HEK293 (cell line): Measurements from ENCODE around the gene CAMKMT.

Experiments
- BCL11B ChIP-seq: fragments of 450-650 bp; formaldehyde crosslinking; IDR thresholded peaks from 2 replicates; pipeline ENCODE4 v1.5.1; 2016; ENCODE audit warnings: low read depth, missing biosample characterization, missing genetic modification characterization
- ELK4 ChIP-seq: IDR thresholded peaks from 2 replicates; pipeline ENCODE4 v1.6.1; 2011; ENCODE audit warnings: mild to moderate bottlenecking, low read depth, low read length, borderline replicate concordance
- FEZF1 ChIP-seq: fragments of 450-650 bp; formaldehyde crosslinking; IDR thresholded peaks from 2 replicates; pipeline ENCODE4 v1.5.1; 2016; ENCODE audit warnings: missing biosample characterization, missing genetic modification characterization
- GLI2 ChIP-seq: fragments of 450-650 bp; formaldehyde crosslinking; IDR thresholded peaks from 2 replicates; pipeline ENCODE4; 2017; ENCODE audit warnings: missing biosample characterization, missing genetic modification characterization, low read depth, borderline replicate concordance
- GLIS2 ChIP-seq: fragments of 450-650 bp; formaldehyde crosslinking; IDR thresholded peaks from 2 replicates; pipeline ENCODE4 v1.5.1; 2016; ENCODE audit warnings: missing biosample characterization, missing genetic modification characterization
- IKZF3 ChIP-seq: fragments of 450-650 bp; IDR thresholded peaks from 2 replicates; pipeline ENCODE4 v1.5.0; 2018; ENCODE audit warnings: missing biosample characterization, mild to moderate bottlenecking, missing genetic modification characterization, moderate library complexity
- INSM2 ChIP-seq: fragments of 450-650 bp; formaldehyde crosslinking; IDR thresholded peaks from 2 replicates; pipeline ENCODE4 v1.5.1; 2016; ENCODE audit warnings: missing biosample characterization, missing genetic modification characterization
- RBAK ChIP-seq: fragments of 450-650 bp; formaldehyde crosslinking; IDR thresholded peaks from 2 replicates; pipeline ENCODE4 v1.5.1; 2016; ENCODE audit warnings: missing biosample characterization, missing genetic modification characterization
- TCF7L2 ChIP-seq: IDR thresholded peaks from 2 replicates; pipeline ENCODE4 v1.6.1; 2011; ENCODE audit warnings: low read depth, mild to moderate bottlenecking, inconsistent platforms, low read length, moderate library complexity, borderline replicate concordance
- YY1 ChIP-seq: fragments of 450-650 bp; formaldehyde crosslinking; IDR thresholded peaks from 2 replicates; pipeline ENCODE4 v1.5.1; 2018; ENCODE audit warnings: missing biosample characterization, missing genetic modification characterization
- YY2 ChIP-seq: fragments of 450-650 bp; formaldehyde crosslinking; IDR thresholded peaks from 2 replicates; pipeline ENCODE4 v1.5.1; 2016; ENCODE audit warnings: missing biosample characterization, missing genetic modification characterization
- ZBTB8A ChIP-seq: fragments of 450-650 bp; formaldehyde crosslinking; IDR thresholded peaks from 2 replicates; pipeline ENCODE4 v1.5.1; 2016; ENCODE audit warnings: missing biosample characterization, missing genetic modification characterization
- ZFP3 ChIP-seq: fragments of 450-650 bp; formaldehyde crosslinking; IDR thresholded peaks from 2 replicates; pipeline ENCODE4 v1.5.1; 2016; ENCODE audit warnings: low read depth, missing biosample characterization, missing genetic modification characterization
- ZFP69B ChIP-seq: fragments of 450-650 bp; formaldehyde crosslinking; IDR thresholded peaks from 2 replicates; pipeline ENCODE4 v1.5.1; 2016; ENCODE audit warnings: missing biosample characterization, missing genetic modification characterization
- ZNF114 ChIP-seq: fragments of 450-650 bp; formaldehyde crosslinking; IDR thresholded peaks from 2 replicates; pipeline ENCODE4 v1.5.0; 2017; ENCODE audit warnings: missing biosample characterization, missing genetic modification characterization
- ZNF121 ChIP-seq: fragments of 450-650 bp; formaldehyde crosslinking; IDR thresholded peaks from 2 replicates; pipeline ENCODE4 v1.5.1; 2016; ENCODE audit warnings: missing biosample characterization, missing genetic modification characterization
- ZNF148 ChIP-seq: fragments of 450-650 bp; formaldehyde crosslinking; IDR thresholded peaks from 2 replicates; pipeline ENCODE4 v1.5.0; 2017; ENCODE audit warnings: missing biosample characterization, missing genetic modification characterization, borderline replicate concordance
- ZNF16 ChIP-seq: fragments of 450-650 bp; formaldehyde crosslinking; IDR thresholded peaks from 2 replicates; pipeline ENCODE4 v1.5.1; 2016; ENCODE audit warnings: low read depth, missing biosample characterization, missing genetic modification characterization
- ZNF394 ChIP-seq: fragments of 450-650 bp; formaldehyde crosslinking; IDR thresholded peaks from 2 replicates; pipeline ENCODE4 v1.5.1; 2016; ENCODE audit warnings: missing biosample characterization, missing genetic modification characterization, mild to moderate bottlenecking, moderate library complexity, borderline replicate concordance
- ZNF423 ChIP-seq: fragments of 450-650 bp; formaldehyde crosslinking; IDR thresholded peaks from 2 replicates; pipeline ENCODE4 v1.5.1; 2016; ENCODE audit warnings: missing biosample characterization, missing genetic modification characterization
- ZNF426 ChIP-seq: fragments of 450-650 bp; formaldehyde crosslinking; IDR thresholded peaks from 2 replicates; pipeline ENCODE4 v1.5.1; 2017; ENCODE audit warnings: missing biosample characterization, missing genetic modification characterization, mild to moderate bottlenecking, inconsistent platforms, moderate library complexity
- ZNF561 ChIP-seq: fragments of 450-650 bp; IDR thresholded peaks from 2 replicates; pipeline ENCODE4 v1.5.1; 2018; ENCODE audit warnings: missing biosample characterization, missing genetic modification characterization, borderline replicate concordance
- ZNF610 ChIP-seq: fragments of 450-650 bp; formaldehyde crosslinking; IDR thresholded peaks from 2 replicates; pipeline ENCODE4 v1.5.1; 2016; ENCODE audit warnings: missing biosample characterization, missing genetic modification characterization, borderline replicate concordance
- ZNF621 ChIP-seq: fragments of 450-650 bp; formaldehyde crosslinking; IDR thresholded peaks from 2 replicates; pipeline ENCODE4 v1.5.1; 2017; ENCODE audit warnings: missing biosample characterization, missing genetic modification characterization
- ZNF645 ChIP-seq: fragments of 450-650 bp; formaldehyde crosslinking; IDR thresholded peaks from 2 replicates; pipeline ENCODE4; 2016; ENCODE audit warnings: missing biosample characterization, missing genetic modification characterization
- ZSCAN23 ChIP-seq: fragments of 450-650 bp; formaldehyde crosslinking; IDR thresholded peaks from 2 replicates; pipeline ENCODE4 v1.5.1; 2016; ENCODE audit warnings: missing biosample characterization, missing genetic modification characterization
- TF ChIP-seq, protein P1 (sequence below): fragments of 450-650 bp; formaldehyde crosslinking; conservative IDR thresholded peaks from 2 replicates; pipeline ENCODE4 v1.5.1; 2016; ENCODE audit warnings: low read depth, missing biosample characterization, missing genetic modification characterization
- TF ChIP-seq, protein P2 (sequence below): fragments of 450-650 bp; formaldehyde crosslinking; IDR thresholded peaks from 2 replicates; pipeline ENCODE4 v1.5.1; 2016; ENCODE audit warnings: missing biosample characterization, missing genetic modification characterization

CAMKMT gene

GRCh38 chr2:44802777-44803424, 441.2 kb downstream of the CAMKMT start (continued):
- TF ChIP-seq YY2 (tag by site-specific recombination) = no peak
- no peak for TF ChIP-seq INSM2 (tag by site-specific recombination)
- TF ChIP-seq ZSCAN23 = no peak
- 0 out of 2 replicates have a peak, but pooled peaks have one; percentile 43 for TF ChIP-seq ZNF561
- peak; percentile 23; the same call in 1 of the 2 replicates for TF ChIP-seq ZNF610 (tag by site-specific recombination)
- no peak for TF ChIP-seq ZNF394 (tag by site-specific recombination)
- TF ChIP-seq, protein P1, sequence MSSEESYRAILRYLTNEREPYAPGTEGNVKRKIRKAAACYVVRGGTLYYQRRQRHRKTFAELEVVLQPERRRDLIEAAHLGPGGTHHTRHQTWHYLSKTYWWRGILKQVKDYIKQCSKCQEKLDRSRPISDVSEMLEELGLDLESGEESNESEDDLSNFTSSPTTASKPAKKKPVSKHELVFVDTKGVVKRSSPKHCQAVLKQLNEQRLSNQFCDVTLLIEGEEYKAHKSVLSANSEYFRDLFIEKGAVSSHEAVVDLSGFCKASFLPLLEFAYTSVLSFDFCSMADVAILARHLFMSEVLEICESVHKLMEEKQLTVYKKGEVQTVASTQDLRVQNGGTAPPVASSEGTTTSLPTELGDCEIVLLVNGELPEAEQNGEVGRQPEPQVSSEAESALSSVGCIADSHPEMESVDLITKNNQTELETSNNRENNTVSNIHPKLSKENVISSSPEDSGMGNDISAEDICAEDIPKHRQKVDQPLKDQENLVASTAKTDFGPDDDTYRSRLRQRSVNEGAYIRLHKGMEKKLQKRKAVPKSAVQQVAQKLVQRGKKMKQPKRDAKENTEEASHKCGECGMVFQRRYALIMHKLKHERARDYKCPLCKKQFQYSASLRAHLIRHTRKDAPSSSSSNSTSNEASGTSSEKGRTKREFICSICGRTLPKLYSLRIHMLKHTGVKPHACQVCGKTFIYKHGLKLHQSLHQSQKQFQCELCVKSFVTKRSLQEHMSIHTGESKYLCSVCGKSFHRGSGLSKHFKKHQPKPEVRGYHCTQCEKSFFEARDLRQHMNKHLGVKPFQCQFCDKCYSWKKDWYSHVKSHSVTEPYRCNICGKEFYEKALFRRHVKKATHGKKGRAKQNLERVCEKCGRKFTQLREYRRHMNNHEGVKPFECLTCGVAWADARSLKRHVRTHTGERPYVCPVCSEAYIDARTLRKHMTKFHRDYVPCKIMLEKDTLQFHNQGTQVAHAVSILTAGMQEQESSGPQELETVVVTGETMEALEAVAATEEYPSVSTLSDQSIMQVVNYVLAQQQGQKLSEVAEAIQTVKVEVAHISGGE = peak; percentile 65; the same call in 1 of the 2 replicates
- no peak for TF ChIP-seq ZNF621
- 0 out of 2 replicates have a peak, but pooled peaks have one; percentile 24 for TF ChIP-seq ZBTB8A
- no peak for TF ChIP-seq BCL11B (tag by site-specific recombination)
- TF ChIP-seq IKZF3 = no peak
- no peak for TF ChIP-seq ZNF645
- TF ChIP-seq GLI2 = no peak
- no peak for TF ChIP-seq ZNF114 (tag by site-specific recombination)
- no peak for TF ChIP-seq YY1 (tag by site-specific recombination)
- TF ChIP-seq RBAK = no peak
- TF ChIP-seq ZNF121 (tag by site-specific recombination) = no peak
- no peak for TF ChIP-seq ZFP69B (tag by site-specific recombination)
- TF ChIP-seq ZFP3 (tag by site-specific recombination) = no peak
- TF ChIP-seq TCF7L2 = no peak
- TF ChIP-seq ZNF426 (tag by site-specific recombination) = no peak
- TF ChIP-seq FEZF1 (tag by site-specific recombination) = no peak
- peak; percentile 31; the same call in 1 of the 2 replicates for TF ChIP-seq GLIS2 (tag by site-specific recombination)
- TF ChIP-seq, protein P2, sequence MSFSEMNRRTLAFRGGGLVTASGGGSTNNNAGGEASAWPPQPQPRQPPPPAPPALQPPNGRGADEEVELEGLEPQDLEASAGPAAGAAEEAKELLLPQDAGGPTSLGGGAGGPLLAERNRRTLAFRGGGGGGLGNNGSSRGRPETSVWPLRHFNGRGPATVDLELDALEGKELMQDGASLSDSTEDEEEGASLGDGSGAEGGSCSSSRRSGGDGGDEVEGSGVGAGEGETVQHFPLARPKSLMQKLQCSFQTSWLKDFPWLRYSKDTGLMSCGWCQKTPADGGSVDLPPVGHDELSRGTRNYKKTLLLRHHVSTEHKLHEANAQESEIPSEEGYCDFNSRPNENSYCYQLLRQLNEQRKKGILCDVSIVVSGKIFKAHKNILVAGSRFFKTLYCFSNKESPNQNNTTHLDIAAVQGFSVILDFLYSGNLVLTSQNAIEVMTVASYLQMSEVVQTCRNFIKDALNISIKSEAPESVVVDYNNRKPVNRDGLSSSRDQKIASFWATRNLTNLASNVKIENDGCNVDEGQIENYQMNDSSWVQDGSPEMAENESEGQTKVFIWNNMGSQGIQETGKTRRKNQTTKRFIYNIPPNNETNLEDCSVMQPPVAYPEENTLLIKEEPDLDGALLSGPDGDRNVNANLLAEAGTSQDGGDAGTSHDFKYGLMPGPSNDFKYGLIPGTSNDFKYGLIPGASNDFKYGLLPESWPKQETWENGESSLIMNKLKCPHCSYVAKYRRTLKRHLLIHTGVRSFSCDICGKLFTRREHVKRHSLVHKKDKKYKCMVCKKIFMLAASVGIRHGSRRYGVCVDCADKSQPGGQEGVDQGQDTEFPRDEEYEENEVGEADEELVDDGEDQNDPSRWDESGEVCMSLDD (tag by site-specific recombination) = no peak
- TF ChIP-seq ZNF423 (tag by site-specific recombination) = no peak
- TF ChIP-seq ZNF148 (tag by site-specific recombination) = no peak
- no peak for TF ChIP-seq ELK4
- TF ChIP-seq ZNF16 (tag by site-specific recombination) = no peak
